ENCODE measurements around the gene FUT3.
"Not testable (repeated sequence)": the region's sequence is repeated elsewhere in the genome, so short reads cannot be mapped to it uniquely, and the experiment has no call there.

The FUT3 gene

GRCh38 chr19:5844456-5845433, 6.5 kb downstream of the FUT3 start:
- DNase-seq: no peak

- no peak for DNase-seq
Observed at GRCh38 chr19:5843295-5843927, 7.8 kb downstream of the FUT3 start.

GRCh38 chr19:5841735-5842111, 9.5 kb downstream of the FUT3 start:
- not testable (repeated sequence) for DNase-seq

GRCh38 chr19:5839065-5840017, 11.9 kb downstream of the FUT3 start, which contains the start of gene FUT6:
Gene FUT6 (minus strand): TSS chr19:5839702. CDS start chr19:5832567, 7,135 bp downstream.
- DNase-seq: no peak

GRCh38 chr19:5838353-5839064, 12.7 kb downstream of the FUT3 start:
- DNase-seq: no peak

- DNase-seq: no peak
Observed at GRCh38 chr19:5837761-5838352, 13.4 kb downstream of the FUT3 start.

- no peak for DNase-seq
Observed at GRCh38 chr19:5832527-5833216, 18.6 kb downstream of the FUT3 start.

GRCh38 chr19:5832061-5832460, 19.2 kb downstream of the FUT3 start:
- DNase-seq: no peak

- no peak for DNase-seq
Observed at GRCh38 chr19:5831159-5831558, 20.1 kb downstream of the FUT3 start.

GRCh38 chr19:5829567-5830310, 21.5 kb downstream of the FUT3 start:
- no peak for DNase-seq

GRCh38 chr19:5828661-5829566, 22.3 kb downstream of the FUT3 start:
- DNase-seq: peak; percentile 13

- peak; percentile 95 for DNase-seq
Observed at GRCh38 chr19:5827891-5828660, 23.2 kb downstream of the FUT3 start.

GRCh38 chr19:5827342-5827890, 23.8 kb downstream of the FUT3 start:
- no peak for DNase-seq

GRCh38 chr19:5826531-5827341, 24.5 kb downstream of the FUT3 start:
- peak; percentile 45 for DNase-seq

- DNase-seq: no peak
Observed at GRCh38 chr19:5825178-5825577, 26.1 kb downstream of the FUT3 start.

GRCh38 chr19:5824751-5825150, 26.5 kb downstream of the FUT3 start:
- DNase-seq: no peak

GRCh38 chr19:5823579-5824281, 27.5 kb downstream of the FUT3 start:
- no peak for DNase-seq

All from fibroblast of skin of right quadriceps (primary cell).